ENCODE results near the gene OR10V1.

DNA sequence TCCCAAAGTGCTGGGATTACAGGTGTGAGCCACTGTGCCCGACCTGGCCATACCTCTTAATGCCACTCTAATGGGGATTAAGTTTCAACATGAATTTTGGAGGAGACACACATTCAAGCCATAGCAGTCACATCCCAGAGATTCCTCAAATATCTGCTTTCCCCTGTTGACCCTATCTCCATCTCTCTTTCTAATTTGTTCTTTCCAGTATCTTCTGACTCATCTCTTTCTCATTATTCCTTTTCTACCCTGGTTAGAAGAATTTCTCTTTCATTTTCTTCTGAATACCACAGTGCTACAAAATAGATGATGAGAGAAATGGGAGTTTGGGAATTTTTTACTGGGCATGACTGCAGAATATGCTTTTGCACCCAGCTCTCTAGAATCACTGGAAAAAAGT is 5.1 kb downstream of the OR10V1 start:
- TF ChIP-seq KDM5B (IDR thresholded peaks at IDR 0.05; ENCODE audit: insufficient replicate concordance, low read depth, low read length) (no peak), POLR2A (conservative IDR thresholded peaks at IDR 0.05) (no peak), SMAD3 (CRISPR knock-in tag; conservative IDR thresholded peaks at IDR 0.05) (no peak), POLR2AphosphoS5 (IDR thresholded peaks at IDR 0.05; ENCODE audit: control insufficient read depth, insufficient read depth, low read depth, low read length) (no peak), GTF2F1 (IDR thresholded peaks at IDR 0.05; ENCODE audit: low read depth, low read length) (no peak)
- TF ChIP-seq, protein P1, sequence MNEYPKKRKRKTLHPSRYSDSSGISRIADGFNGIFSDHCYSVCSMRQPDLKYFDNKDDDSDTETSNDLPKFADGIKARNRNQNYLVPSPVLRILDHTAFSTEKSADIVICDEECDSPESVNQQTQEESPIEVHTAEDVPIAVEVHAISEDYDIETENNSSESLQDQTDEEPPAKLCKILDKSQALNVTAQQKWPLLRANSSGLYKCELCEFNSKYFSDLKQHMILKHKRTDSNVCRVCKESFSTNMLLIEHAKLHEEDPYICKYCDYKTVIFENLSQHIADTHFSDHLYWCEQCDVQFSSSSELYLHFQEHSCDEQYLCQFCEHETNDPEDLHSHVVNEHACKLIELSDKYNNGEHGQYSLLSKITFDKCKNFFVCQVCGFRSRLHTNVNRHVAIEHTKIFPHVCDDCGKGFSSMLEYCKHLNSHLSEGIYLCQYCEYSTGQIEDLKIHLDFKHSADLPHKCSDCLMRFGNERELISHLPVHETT (CRISPR knock-in tag; conservative IDR thresholded peaks at IDR 0.05 in 1 of 2, IDR thresholded peaks at IDR 0.05 in 1 of 2): no peak
- TF ChIP-seq, protein P2, sequence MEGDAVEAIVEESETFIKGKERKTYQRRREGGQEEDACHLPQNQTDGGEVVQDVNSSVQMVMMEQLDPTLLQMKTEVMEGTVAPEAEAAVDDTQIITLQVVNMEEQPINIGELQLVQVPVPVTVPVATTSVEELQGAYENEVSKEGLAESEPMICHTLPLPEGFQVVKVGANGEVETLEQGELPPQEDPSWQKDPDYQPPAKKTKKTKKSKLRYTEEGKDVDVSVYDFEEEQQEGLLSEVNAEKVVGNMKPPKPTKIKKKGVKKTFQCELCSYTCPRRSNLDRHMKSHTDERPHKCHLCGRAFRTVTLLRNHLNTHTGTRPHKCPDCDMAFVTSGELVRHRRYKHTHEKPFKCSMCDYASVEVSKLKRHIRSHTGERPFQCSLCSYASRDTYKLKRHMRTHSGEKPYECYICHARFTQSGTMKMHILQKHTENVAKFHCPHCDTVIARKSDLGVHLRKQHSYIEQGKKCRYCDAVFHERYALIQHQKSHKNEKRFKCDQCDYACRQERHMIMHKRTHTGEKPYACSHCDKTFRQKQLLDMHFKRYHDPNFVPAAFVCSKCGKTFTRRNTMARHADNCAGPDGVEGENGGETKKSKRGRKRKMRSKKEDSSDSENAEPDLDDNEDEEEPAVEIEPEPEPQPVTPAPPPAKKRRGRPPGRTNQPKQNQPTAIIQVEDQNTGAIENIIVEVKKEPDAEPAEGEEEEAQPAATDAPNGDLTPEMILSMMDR (IDR thresholded peaks at IDR 0.05 in 2 of 3, conservative IDR thresholded peaks at IDR 0.05 in 1 of 3; ENCODE audit: insufficient read depth in 2 of 3, low read depth in 1 of 3, low read length in 3 of 3): no peak
- TF ChIP-seq, protein P3, sequence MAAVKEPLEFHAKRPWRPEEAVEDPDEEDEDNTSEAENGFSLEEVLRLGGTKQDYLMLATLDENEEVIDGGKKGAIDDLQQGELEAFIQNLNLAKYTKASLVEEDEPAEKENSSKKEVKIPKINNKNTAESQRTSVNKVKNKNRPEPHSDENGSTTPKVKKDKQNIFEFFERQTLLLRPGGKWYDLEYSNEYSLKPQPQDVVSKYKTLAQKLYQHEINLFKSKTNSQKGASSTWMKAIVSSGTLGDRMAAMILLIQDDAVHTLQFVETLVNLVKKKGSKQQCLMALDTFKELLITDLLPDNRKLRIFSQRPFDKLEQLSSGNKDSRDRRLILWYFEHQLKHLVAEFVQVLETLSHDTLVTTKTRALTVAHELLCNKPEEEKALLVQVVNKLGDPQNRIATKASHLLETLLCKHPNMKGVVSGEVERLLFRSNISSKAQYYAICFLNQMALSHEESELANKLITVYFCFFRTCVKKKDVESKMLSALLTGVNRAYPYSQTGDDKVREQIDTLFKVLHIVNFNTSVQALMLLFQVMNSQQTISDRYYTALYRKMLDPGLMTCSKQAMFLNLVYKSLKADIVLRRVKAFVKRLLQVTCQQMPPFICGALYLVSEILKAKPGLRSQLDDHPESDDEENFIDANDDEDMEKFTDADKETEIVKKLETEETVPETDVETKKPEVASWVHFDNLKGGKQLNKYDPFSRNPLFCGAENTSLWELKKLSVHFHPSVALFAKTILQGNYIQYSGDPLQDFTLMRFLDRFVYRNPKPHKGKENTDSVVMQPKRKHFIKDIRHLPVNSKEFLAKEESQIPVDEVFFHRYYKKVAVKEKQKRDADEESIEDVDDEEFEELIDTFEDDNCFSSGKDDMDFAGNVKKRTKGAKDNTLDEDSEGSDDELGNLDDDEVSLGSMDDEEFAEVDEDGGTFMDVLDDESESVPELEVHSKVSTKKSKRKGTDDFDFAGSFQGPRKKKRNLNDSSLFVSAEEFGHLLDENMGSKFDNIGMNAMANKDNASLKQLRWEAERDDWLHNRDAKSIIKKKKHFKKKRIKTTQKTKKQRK (IDR thresholded peaks at IDR 0.05; ENCODE audit: borderline replicate concordance, low read depth, low read length): no peak
- TF ChIP-seq, protein P4, sequence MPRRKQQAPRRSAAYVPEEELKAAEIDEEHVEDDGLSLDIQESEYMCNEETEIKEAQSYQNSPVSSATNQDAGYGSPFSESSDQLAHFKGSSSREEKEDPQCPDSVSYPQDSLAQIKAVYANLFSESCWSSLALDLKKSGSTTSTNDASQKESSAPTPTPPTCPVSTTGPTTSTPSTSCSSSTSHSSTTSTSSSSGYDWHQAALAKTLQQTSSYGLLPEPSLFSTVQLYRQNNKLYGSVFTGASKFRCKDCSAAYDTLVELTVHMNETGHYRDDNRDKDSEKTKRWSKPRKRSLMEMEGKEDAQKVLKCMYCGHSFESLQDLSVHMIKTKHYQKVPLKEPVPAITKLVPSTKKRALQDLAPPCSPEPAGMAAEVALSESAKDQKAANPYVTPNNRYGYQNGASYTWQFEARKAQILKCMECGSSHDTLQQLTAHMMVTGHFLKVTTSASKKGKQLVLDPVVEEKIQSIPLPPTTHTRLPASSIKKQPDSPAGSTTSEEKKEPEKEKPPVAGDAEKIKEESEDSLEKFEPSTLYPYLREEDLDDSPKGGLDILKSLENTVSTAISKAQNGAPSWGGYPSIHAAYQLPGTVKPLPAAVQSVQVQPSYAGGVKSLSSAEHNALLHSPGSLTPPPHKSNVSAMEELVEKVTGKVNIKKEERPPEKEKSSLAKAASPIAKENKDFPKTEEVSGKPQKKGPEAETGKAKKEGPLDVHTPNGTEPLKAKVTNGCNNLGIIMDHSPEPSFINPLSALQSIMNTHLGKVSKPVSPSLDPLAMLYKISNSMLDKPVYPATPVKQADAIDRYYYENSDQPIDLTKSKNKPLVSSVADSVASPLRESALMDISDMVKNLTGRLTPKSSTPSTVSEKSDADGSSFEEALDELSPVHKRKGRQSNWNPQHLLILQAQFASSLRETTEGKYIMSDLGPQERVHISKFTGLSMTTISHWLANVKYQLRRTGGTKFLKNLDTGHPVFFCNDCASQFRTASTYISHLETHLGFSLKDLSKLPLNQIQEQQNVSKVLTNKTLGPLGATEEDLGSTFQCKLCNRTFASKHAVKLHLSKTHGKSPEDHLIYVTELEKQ (CRISPR knock-in tag; IDR thresholded peaks at IDR 0.05): no peak
